Activated T-cell treated with anti-CD3 and anti-CD28 coated beads, Interleukin-2, amount 50 U/mL, for 48 hours (primary cell): Measurements from ENCODE around the gene LYST.
"Not testable (repeated sequence)": the region's sequence is repeated elsewhere in the genome, so short reads cannot be mapped to it uniquely, and the experiment has no call there.

Experiments used
- DNase-seq, 2 experiments: peaks; one replicate each; pipeline ENCODE4 v3.0.0-alpha.2; 2020

LYST gene

GRCh38 chr1:235628316-235629005, 238.2 kb downstream of the LYST start:
- no peak for DNase-seq

GRCh38 chr1:235625831-235626230, 240.9 kb downstream of the LYST start:
- DNase-seq: no peak

GRCh38 chr1:235625340-235625739, 241.4 kb downstream of the LYST start:
- DNase-seq: no peak

GRCh38 chr1:235624721-235625333, 241.9 kb downstream of the LYST start:
- no peak for DNase-seq

- no peak for DNase-seq
These were observed 243.5 kb downstream of the LYST start for GRCh38 chr1:235622936-235623779.

- not testable (repeated sequence) for DNase-seq
These were observed 247.6 kb downstream of the LYST start for GRCh38 chr1:235619149-235619548.

GRCh38 chr1:235617808-235618207, 248.9 kb downstream of the LYST start:
- no peak for DNase-seq

GRCh38 chr1:235617140-235617539, 249.6 kb downstream of the LYST start:
- no peak for DNase-seq

GRCh38 chr1:235614442-235614954, 252.2 kb downstream of the LYST start:
- no peak for DNase-seq

- no peak for DNase-seq
These were observed 253.1 kb downstream of the LYST start for GRCh38 chr1:235613602-235614001.

GRCh38 chr1:235612761-235613160, 253.9 kb downstream of the LYST start:
- DNase-seq: no peak
